ENCODE data around the gene ZMYND11. TPM values are rescaled to one million over a fixed set of nuclear protein-coding genes. Genes with fewer than 3 reads are reported as not detected.

ZMYND11 gene
- total RNA-seq, 2 donors from 2014 or later, result 34.1 to 48.5 TPM

DNA sequence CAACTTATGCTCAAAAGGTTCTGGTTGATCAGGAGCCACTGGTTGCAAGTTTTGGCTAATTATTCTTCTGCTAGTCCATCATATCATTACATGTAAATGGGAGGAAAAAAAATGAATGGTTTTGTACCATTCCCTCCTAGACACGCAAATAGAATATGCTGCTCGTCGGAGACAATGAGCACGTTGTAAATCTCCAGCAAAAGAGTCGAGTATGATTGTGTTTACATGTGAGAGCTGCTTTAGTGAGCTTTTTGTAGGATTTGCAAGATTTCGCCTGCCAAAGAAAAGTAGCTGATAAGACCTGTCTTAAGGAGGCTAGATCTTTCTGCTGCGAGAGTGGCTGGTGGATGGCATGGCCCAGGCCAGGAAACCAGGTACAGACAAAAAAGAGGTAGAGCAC, 109.0 kb downstream of the ZMYND11 start:
- Histone ChIP-seq H3K9me3 (no peaks in the 10 kb centered on the region), H3K36me3 (no peaks in the 10 kb centered on the region), H3K9ac (ENCODE audit: low read depth in 2 of 2, low read length in 2 of 2) (no peak overlapping the region), H3K4me3 (no peak overlapping the region), H3K27me3 (no peaks in the 10 kb centered on the region), H3K4me1 (no peaks in the 10 kb centered on the region), H3K27ac (no peak overlapping the region)
- TF ChIP-seq, protein P1, sequence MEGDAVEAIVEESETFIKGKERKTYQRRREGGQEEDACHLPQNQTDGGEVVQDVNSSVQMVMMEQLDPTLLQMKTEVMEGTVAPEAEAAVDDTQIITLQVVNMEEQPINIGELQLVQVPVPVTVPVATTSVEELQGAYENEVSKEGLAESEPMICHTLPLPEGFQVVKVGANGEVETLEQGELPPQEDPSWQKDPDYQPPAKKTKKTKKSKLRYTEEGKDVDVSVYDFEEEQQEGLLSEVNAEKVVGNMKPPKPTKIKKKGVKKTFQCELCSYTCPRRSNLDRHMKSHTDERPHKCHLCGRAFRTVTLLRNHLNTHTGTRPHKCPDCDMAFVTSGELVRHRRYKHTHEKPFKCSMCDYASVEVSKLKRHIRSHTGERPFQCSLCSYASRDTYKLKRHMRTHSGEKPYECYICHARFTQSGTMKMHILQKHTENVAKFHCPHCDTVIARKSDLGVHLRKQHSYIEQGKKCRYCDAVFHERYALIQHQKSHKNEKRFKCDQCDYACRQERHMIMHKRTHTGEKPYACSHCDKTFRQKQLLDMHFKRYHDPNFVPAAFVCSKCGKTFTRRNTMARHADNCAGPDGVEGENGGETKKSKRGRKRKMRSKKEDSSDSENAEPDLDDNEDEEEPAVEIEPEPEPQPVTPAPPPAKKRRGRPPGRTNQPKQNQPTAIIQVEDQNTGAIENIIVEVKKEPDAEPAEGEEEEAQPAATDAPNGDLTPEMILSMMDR (IDR thresholded peaks at IDR 0.05), result no peak
- intact Hi-C loops (cut with DNase I), result no loop called here
- no peak for DNase-seq

GRCh38 chr10:246431-246830, 111.2 kb downstream of the ZMYND11 start:
- H3K27ac ChIP-seq, result no peak overlapping the region
- TF ChIP-seq, protein P1 (IDR thresholded peaks at IDR 0.05), result no peak
- H3K9ac ChIP-seq (ENCODE audit: low read depth in 2 of 2, low read length in 2 of 2), result no peak overlapping the region
- H3K36me3 ChIP-seq, result no peaks in the 10 kb centered on the region
- no peaks in the 10 kb centered on the region for H3K27me3 ChIP-seq
- H3K4me3 ChIP-seq, result no peak overlapping the region
- no peaks in the 10 kb centered on the region for H3K9me3 ChIP-seq
- no peak for DNase-seq
- no peaks in the 10 kb centered on the region for H3K4me1 ChIP-seq
- intact Hi-C loops (cut with DNase I), result no loop called here

DNA sequence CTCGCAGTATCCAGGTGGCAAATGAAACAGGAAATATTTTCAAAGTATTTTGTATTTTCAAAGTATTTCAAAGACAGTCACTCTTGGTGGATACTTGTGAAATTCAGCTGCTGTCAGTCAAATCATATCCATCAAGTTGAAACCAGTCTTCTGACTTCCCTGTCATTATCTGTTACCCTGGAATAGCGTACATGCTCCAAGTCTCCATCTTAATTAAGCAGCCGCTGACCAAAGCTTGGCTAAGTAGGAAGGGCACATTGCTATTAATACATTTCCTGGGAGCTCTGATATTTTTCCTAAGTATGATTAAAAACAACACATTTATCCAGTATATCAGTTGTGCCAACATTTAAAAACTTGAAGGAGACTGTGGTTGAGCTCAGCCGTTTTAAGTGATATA, 112.2 kb downstream of the ZMYND11 start:
- H3K36me3 ChIP-seq, result no peaks in the 10 kb centered on the region
- no peak for DNase-seq
- no peaks in the 10 kb centered on the region for H3K9me3 ChIP-seq
- no peak overlapping the region for H3K27ac ChIP-seq
- H3K4me1 ChIP-seq, result no peaks in the 10 kb centered on the region
- no peak overlapping the region for H3K9ac ChIP-seq (ENCODE audit: low read depth in 2 of 2, low read length in 2 of 2)
- intact Hi-C loops (cut with DNase I), result no loop called here
- TF ChIP-seq, protein P1 (IDR thresholded peaks at IDR 0.05), result no peak
- H3K4me3 ChIP-seq, result no peak overlapping the region
- no peaks in the 10 kb centered on the region for H3K27me3 ChIP-seq

DNA sequence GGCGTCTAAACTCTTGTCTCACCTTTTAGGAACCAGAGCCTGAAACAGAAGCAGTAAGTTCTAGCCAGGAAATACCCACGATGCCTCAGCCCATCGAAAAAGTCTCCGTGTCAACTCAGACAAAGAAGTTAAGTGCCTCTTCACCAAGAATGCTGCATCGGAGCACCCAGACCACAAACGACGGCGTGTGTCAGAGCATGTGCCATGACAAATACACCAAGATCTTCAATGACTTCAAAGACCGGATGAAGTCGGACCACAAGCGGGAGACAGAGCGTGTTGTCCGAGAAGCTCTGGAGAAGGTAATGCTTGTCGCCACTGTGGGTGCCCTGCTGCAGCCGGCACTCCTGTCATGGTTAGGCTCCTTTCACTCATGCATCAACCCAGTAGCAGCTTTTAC, 113.1 kb downstream of the ZMYND11 start:
- H3K27ac ChIP-seq, result no peak overlapping the region
- TF ChIP-seq, protein P1 (IDR thresholded peaks at IDR 0.05), result no peak
- intact Hi-C loops (cut with DNase I), result no loop called here
- H3K27me3 ChIP-seq, result no peaks in the 10 kb centered on the region
- no peak overlapping the region for H3K9ac ChIP-seq (ENCODE audit: low read depth in 2 of 2, low read length in 2 of 2)
- H3K4me1 ChIP-seq, result no peaks in the 10 kb centered on the region
- DNase-seq, result no peak
- no peaks in the 10 kb centered on the region for H3K36me3 ChIP-seq
- H3K4me3 ChIP-seq, result no peak overlapping the region
- H3K9me3 ChIP-seq, result no peaks in the 10 kb centered on the region

GRCh38 chr10:251982-252582, 116.8 kb downstream of the ZMYND11 start:
- DNase-seq, result no peak
- Histone ChIP-seq H3K27ac (no peak overlapping the region), H3K36me3 (no peaks in the 10 kb centered on the region), H3K4me1 (no peaks in the 10 kb centered on the region), H3K4me3 (no peak overlapping the region), H3K9ac (ENCODE audit: low read depth in 2 of 2, low read length in 2 of 2) (no peak overlapping the region), H3K9me3 (no peaks in the 10 kb centered on the region), H3K27me3 (no peaks in the 10 kb centered on the region)
- intact Hi-C loops (cut with DNase I), result no loop called here
- TF ChIP-seq, protein P1 (IDR thresholded peaks at IDR 0.05), result no peak
